ENCODE data around the gene SNX1. TPM values are rescaled to one million over a fixed set of nuclear protein-coding genes. Genes with fewer than 3 reads are reported as not detected.

SNX1 gene
- total RNA-seq, 4 donors from 2014 or later: 74.5 to 178 (median 95.5) TPM

GRCh38 chr15:64162869-64163658 lies 67.3 kb downstream of the SNX1 start, which contains the start of gene PPIB:
PPIB (minus strand) TSS chr15:64163022; CDS start chr15:64162986, 36 bp downstream.
- Histone ChIP-seq H3K4me1 (peaks cover 0 to 10% of the 10 kb centered on the region in 2 donors), H3K27ac (peak within 1 kb of the TSS; percentile 84 to 86), H3K4me3 (peak within 1 kb of the TSS; percentile 65 to 87), H3K9me3 (no peaks in the 10 kb centered on the region), H3K27me3 (no peaks in the 10 kb centered on the region), H3K36me3 (no peaks in the 10 kb centered on the region)
- intact Hi-C loops (cut with DNase I; ENCODE audit: low total_unique reads): no loop called here
- DNase-seq: peak; percentile 97 to 98
- TF ChIP-seq CTCF (IDR thresholded peaks at IDR 0.05) (peak; percentile 55 to 57 (median 56)), POLR2A (IDR thresholded peaks at IDR 0.05) (peak; percentile 54 to 81)

GRCh38 chr15:64163659-64164362 lies 68.0 kb downstream of the SNX1 start:
- Histone ChIP-seq H3K9me3 (no peaks in the 10 kb centered on the region), H3K27me3 (no peaks in the 10 kb centered on the region), H3K27ac (peak overlapping the region; percentile 56 to 84), H3K4me3 (peak overlapping the region; percentile 19 to 65), H3K36me3 (no peaks in the 10 kb centered on the region), H3K4me1 (peaks cover 0 to 10% of the 10 kb centered on the region in 2 donors)
- intact Hi-C loops (cut with DNase I; ENCODE audit: low total_unique reads): no loop called here
- DNase-seq: no peak
- TF ChIP-seq POLR2A (IDR thresholded peaks at IDR 0.05) (no peak), CTCF (IDR thresholded peaks at IDR 0.05) (no peak)

- peaks cover 0 to 10% of the 10 kb centered on the region in 2 donors for H3K4me1 ChIP-seq
- no peak overlapping the region for H3K27ac ChIP-seq
- intact Hi-C loops (cut with DNase I; ENCODE audit: low total_unique reads): no loop called here
- no peak for DNase-seq
- no peak for TF ChIP-seq POLR2A (IDR thresholded peaks at IDR 0.05)
- no peaks in the 10 kb centered on the region for H3K27me3 ChIP-seq
- H3K4me3 ChIP-seq: no peak overlapping the region
- no peaks in the 10 kb centered on the region for H3K36me3 ChIP-seq
- no peaks in the 10 kb centered on the region for H3K9me3 ChIP-seq
Observed at GRCh38 chr15:64164436-64164835, 68.7 kb downstream of the SNX1 start.

GRCh38 chr15:64166102-64166890 lies 70.5 kb downstream of the SNX1 start:
- TF ChIP-seq CTCF (IDR thresholded peaks at IDR 0.05): no peak
- TF ChIP-seq POLR2A (IDR thresholded peaks at IDR 0.05): no peak
- H3K4me3 ChIP-seq: no peak overlapping the region
- no peaks in the 10 kb centered on the region for H3K36me3 ChIP-seq
- H3K27ac ChIP-seq: no peak overlapping the region
- H3K4me1 ChIP-seq: peaks cover 0 to 9% of the 10 kb centered on the region in 2 donors
- H3K9me3 ChIP-seq: no peaks in the 10 kb centered on the region
- no peaks in the 10 kb centered on the region for H3K27me3 ChIP-seq
- no peak for DNase-seq
- intact Hi-C loops (cut with DNase I; ENCODE audit: low total_unique reads): no loop called here

GRCh38 chr15:64180235-64180824 lies 84.5 kb downstream of the SNX1 start:
- Histone ChIP-seq H3K36me3 (no peaks in the 10 kb centered on the region), H3K27ac (no peak overlapping the region), H3K27me3 (no peaks in the 10 kb centered on the region), H3K4me1 (no peaks in the 10 kb centered on the region), H3K9me3 (no peaks in the 10 kb centered on the region), H3K4me3 (no peak overlapping the region)
- DNase-seq: no peak
- intact Hi-C loops (cut with DNase I; ENCODE audit: low total_unique reads): no loop called here
- TF ChIP-seq POLR2A (IDR thresholded peaks at IDR 0.05) (no peak), CTCF (IDR thresholded peaks at IDR 0.05) (no peak)

All from uterus (tissue), 4 donors.